ENCODE data around the gene PTGER2. TPM values are rescaled to one million over a fixed set of nuclear protein-coding genes. Genes with fewer than 3 reads are reported as not detected.

The PTGER2 gene
- polyA plus RNA-seq, 4 donors: 0.45 to 5.1 (median 2.9) TPM

DNA sequence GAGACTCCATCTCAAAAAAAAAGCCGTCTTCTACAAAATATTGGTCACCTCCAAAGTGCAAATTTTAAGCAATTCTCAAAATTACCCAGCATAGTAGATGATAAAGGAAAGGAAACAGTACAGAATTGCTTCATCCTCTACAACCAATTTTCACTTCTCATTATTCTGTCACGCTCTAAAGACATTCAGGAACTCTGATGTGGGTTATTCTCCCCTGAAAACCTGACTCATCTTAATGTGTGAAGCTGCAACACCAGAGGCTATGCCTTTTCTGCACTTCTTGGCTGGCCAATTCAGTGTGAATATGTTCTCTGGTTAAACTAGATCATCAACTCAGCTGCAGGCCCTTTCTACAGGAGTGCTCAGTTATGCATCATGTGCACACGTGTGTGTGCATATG, 11.0 kb downstream of the PTGER2 start:
- FAIRE-seq (no peak), DNase-seq (peak in 1 of 2 donors; percentile 15)
- H3K4me1 ChIP-seq (ENCODE audit: control insufficient read depth in 3 of 3, insufficient read depth in 2 of 3, low read depth in 1 of 3, low read length in 2 of 3): peaks cover 0 to 3% (median 0%) of the 10 kb centered on the region in 3 donors
- 52 to 68% (median 60%) methylated on average over 3 of the region's 3 CpGs for WGBS, 3 donors
- no peaks in the 10 kb centered on the region for H3K27me3 ChIP-seq (ENCODE audit: control insufficient read depth in 3 of 3, insufficient read depth in 3 of 3, low read length in 3 of 3)
- H3K27ac ChIP-seq (ENCODE audit: low read depth in 1 of 3, low read length in 2 of 3): no peak overlapping the region
- peaks cover 0 to 7% of the 10 kb centered on the region in 2 donors for H3K9me3 ChIP-seq (ENCODE audit: control insufficient read depth in 2 of 2, insufficient read depth in 1 of 2, low read depth in 1 of 2, low read length in 1 of 2)
- H3K4me3 ChIP-seq (ENCODE audit: low read depth in 1 of 3, low read length in 3 of 3): no peak overlapping the region
- no peaks in the 10 kb centered on the region for H3K36me3 ChIP-seq (ENCODE audit: control insufficient read depth in 3 of 3, insufficient read depth in 2 of 3, low read depth in 1 of 3, low read length in 3 of 3)

DNA sequence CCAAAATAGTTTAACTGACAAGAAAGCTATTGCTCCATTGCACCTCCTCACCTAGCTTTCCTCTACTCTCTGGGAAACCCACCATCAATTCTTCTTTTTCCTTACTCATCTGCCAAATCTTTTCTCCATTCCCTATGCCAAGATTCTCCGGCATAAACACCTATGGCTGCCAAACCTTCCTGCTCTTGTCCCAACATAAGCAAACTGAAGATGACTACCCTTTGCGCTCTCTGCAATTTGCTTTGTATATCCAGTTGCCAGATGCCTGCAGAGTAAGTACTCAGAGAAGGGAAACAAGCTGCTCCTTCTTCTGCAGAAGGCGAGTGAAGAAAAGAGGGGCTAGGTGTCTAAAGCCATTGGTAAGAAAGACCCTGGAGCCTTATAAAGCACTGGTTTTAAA, 11.5 kb downstream of the PTGER2 start:
- peaks cover 0 to 7% of the 10 kb centered on the region in 2 donors for H3K9me3 ChIP-seq (ENCODE audit: control insufficient read depth in 2 of 2, insufficient read depth in 1 of 2, low read depth in 1 of 2, low read length in 1 of 2)
- H3K27me3 ChIP-seq (ENCODE audit: control insufficient read depth in 3 of 3, insufficient read depth in 3 of 3, low read length in 3 of 3): no peaks in the 10 kb centered on the region
- H3K4me1 ChIP-seq (ENCODE audit: control insufficient read depth in 3 of 3, insufficient read depth in 2 of 3, low read depth in 1 of 3, low read length in 2 of 3): peaks cover 0 to 3% (median 0%) of the 10 kb centered on the region in 3 donors
- FAIRE-seq (no peak), DNase-seq (no peak)
- 79 to 91% (median 85%) methylated on average over 3 of the region's 3 CpGs for whole genome bisulfite sequencing, 3 donors
- H3K27ac ChIP-seq (ENCODE audit: low read depth in 1 of 3, low read length in 2 of 3): peak overlapping the region in 1 of 3 donors; percentile 72
- H3K36me3 ChIP-seq (ENCODE audit: control insufficient read depth in 3 of 3, insufficient read depth in 2 of 3, low read depth in 1 of 3, low read length in 3 of 3): no peaks in the 10 kb centered on the region
- H3K4me3 ChIP-seq (ENCODE audit: low read depth in 1 of 3, low read length in 3 of 3): no peak overlapping the region

- H3K4me1 ChIP-seq (ENCODE audit: control insufficient read depth in 3 of 3, insufficient read depth in 2 of 3, low read depth in 1 of 3, low read length in 2 of 3): peaks cover 0 to 3% (median 0%) of the 10 kb centered on the region in 3 donors
- 57 to 72% (median 57%) methylated on average over 4 of the region's 4 CpGs for WGBS, 3 donors
These were observed 13.5 kb downstream of the PTGER2 start for GRCh38 chr14:52327374-52328226.

GRCh38 chr14:52328276-52328675, 14.2 kb downstream of the PTGER2 start:
- no peaks in the 10 kb centered on the region for H3K27me3 ChIP-seq (ENCODE audit: control insufficient read depth in 3 of 3, insufficient read depth in 3 of 3, low read length in 3 of 3)
- H3K27ac ChIP-seq (ENCODE audit: low read depth in 1 of 3, low read length in 2 of 3): no peak overlapping the region
- DNase-seq (no peak), FAIRE-seq (no peak)
- no peaks in the 10 kb centered on the region for H3K9me3 ChIP-seq (ENCODE audit: control insufficient read depth in 2 of 2, insufficient read depth in 1 of 2, low read depth in 1 of 2, low read length in 1 of 2)
- H3K4me1 ChIP-seq (ENCODE audit: control insufficient read depth in 3 of 3, insufficient read depth in 2 of 3, low read depth in 1 of 3, low read length in 2 of 3): peaks cover 0 to 3% (median 0%) of the 10 kb centered on the region in 3 donors
- no peaks in the 10 kb centered on the region for H3K36me3 ChIP-seq (ENCODE audit: control insufficient read depth in 3 of 3, insufficient read depth in 2 of 3, low read depth in 1 of 3, low read length in 3 of 3)
- H3K4me3 ChIP-seq (ENCODE audit: low read depth in 1 of 3, low read length in 3 of 3): no peak overlapping the region

More at GRCh38 chr14:52327374-52328226, 13.5 kb downstream of the PTGER2 start:
- Histone ChIP-seq H3K4me3 (ENCODE audit: low read depth in 1 of 3, low read length in 3 of 3) (no peak overlapping the region), H3K27ac (ENCODE audit: low read depth in 1 of 3, low read length in 2 of 3) (peak overlapping the region in 1 of 3 donors; percentile 53), H3K36me3 (ENCODE audit: control insufficient read depth in 3 of 3, insufficient read depth in 2 of 3, low read depth in 1 of 3, low read length in 3 of 3) (no peaks in the 10 kb centered on the region), H3K27me3 (ENCODE audit: control insufficient read depth in 3 of 3, insufficient read depth in 3 of 3, low read length in 3 of 3) (no peaks in the 10 kb centered on the region), H3K9me3 (ENCODE audit: control insufficient read depth in 2 of 2, insufficient read depth in 1 of 2, low read depth in 1 of 2, low read length in 1 of 2) (peaks cover 0 to under 1% of the 10 kb centered on the region in 2 donors)
- FAIRE-seq (no peak), DNase-seq (peak; percentile 9 to 16)

- Histone ChIP-seq H3K36me3 (ENCODE audit: control insufficient read depth in 3 of 3, insufficient read depth in 2 of 3, low read depth in 1 of 3, low read length in 3 of 3) (no peaks in the 10 kb centered on the region), H3K4me1 (ENCODE audit: control insufficient read depth in 3 of 3, insufficient read depth in 2 of 3, low read depth in 1 of 3, low read length in 2 of 3) (peaks cover 0 to 3% (median 0%) of the 10 kb centered on the region in 3 donors), H3K27ac (ENCODE audit: low read depth in 1 of 3, low read length in 2 of 3) (no peak overlapping the region), H3K9me3 (ENCODE audit: control insufficient read depth in 2 of 2, insufficient read depth in 1 of 2, low read depth in 1 of 2, low read length in 1 of 2) (no peaks in the 10 kb centered on the region), H3K27me3 (ENCODE audit: control insufficient read depth in 3 of 3, insufficient read depth in 3 of 3, low read length in 3 of 3) (no peaks in the 10 kb centered on the region), H3K4me3 (ENCODE audit: low read depth in 1 of 3, low read length in 3 of 3) (no peak overlapping the region)
- FAIRE-seq (no peak), DNase-seq (no peak)
- WGBS, 3 donors: 57 to 74% (median 69%) methylated on average over 6 of the region's 6 CpGs
These were observed 15.7 kb downstream of the PTGER2 start for GRCh38 chr14:52329678-52330369.

- H3K27me3 ChIP-seq (ENCODE audit: control insufficient read depth in 3 of 3, insufficient read depth in 3 of 3, low read length in 3 of 3): no peaks in the 10 kb centered on the region
- no peak for DNase-seq
- H3K27ac ChIP-seq (ENCODE audit: low read depth in 1 of 3, low read length in 2 of 3): no peak overlapping the region
- 81 to 91% (median 87%) methylated on average over 3 of the region's 3 CpGs for WGBS, 3 donors
- H3K4me3 ChIP-seq (ENCODE audit: low read depth in 1 of 3, low read length in 3 of 3): no peak overlapping the region
- H3K9me3 ChIP-seq (ENCODE audit: control insufficient read depth in 2 of 2, insufficient read depth in 1 of 2, low read depth in 1 of 2, low read length in 1 of 2): no peaks in the 10 kb centered on the region
- no peaks in the 10 kb centered on the region for H3K36me3 ChIP-seq (ENCODE audit: control insufficient read depth in 3 of 3, insufficient read depth in 2 of 3, low read depth in 1 of 3, low read length in 3 of 3)
- no peak for FAIRE-seq
- peaks cover 0 to 3% (median 0%) of the 10 kb centered on the region in 3 donors for H3K4me1 ChIP-seq (ENCODE audit: control insufficient read depth in 3 of 3, insufficient read depth in 2 of 3, low read depth in 1 of 3, low read length in 2 of 3)
These were observed 18.2 kb downstream of the PTGER2 start for GRCh38 chr14:52332269-52332668.

GRCh38 chr14:52333108-52333507, 19.0 kb downstream of the PTGER2 start:
- WGBS, 3 donors: 59 to 67% (median 63%) methylated on average over 5 of the region's 5 CpGs

GRCh38 chr14:52333823-52334657, 19.9 kb downstream of the PTGER2 start:
- Histone ChIP-seq H3K27me3 (ENCODE audit: control insufficient read depth in 3 of 3, insufficient read depth in 3 of 3, low read length in 3 of 3) (no peaks in the 10 kb centered on the region), H3K9me3 (ENCODE audit: control insufficient read depth in 2 of 2, insufficient read depth in 1 of 2, low read depth in 1 of 2, low read length in 1 of 2) (no peaks in the 10 kb centered on the region), H3K36me3 (ENCODE audit: control insufficient read depth in 3 of 3, insufficient read depth in 2 of 3, low read depth in 1 of 3, low read length in 3 of 3) (no peaks in the 10 kb centered on the region), H3K4me1 (ENCODE audit: control insufficient read depth in 3 of 3, insufficient read depth in 2 of 3, low read depth in 1 of 3, low read length in 2 of 3) (no peaks in the 10 kb centered on the region), H3K4me3 (ENCODE audit: low read depth in 1 of 3, low read length in 3 of 3) (no peak overlapping the region), H3K27ac (ENCODE audit: low read depth in 1 of 3, low read length in 2 of 3) (no peak overlapping the region)
- DNase-seq: no peak
- 73 to 76% (median 75%) methylated on average over 8 of the region's 8 CpGs for WGBS, 3 donors
- FAIRE-seq: no peak

More at GRCh38 chr14:52333108-52333507, 19.0 kb downstream of the PTGER2 start:
- Histone ChIP-seq H3K36me3 (ENCODE audit: control insufficient read depth in 3 of 3, insufficient read depth in 2 of 3, low read depth in 1 of 3, low read length in 3 of 3) (no peaks in the 10 kb centered on the region), H3K4me1 (ENCODE audit: control insufficient read depth in 3 of 3, insufficient read depth in 2 of 3, low read depth in 1 of 3, low read length in 2 of 3) (no peaks in the 10 kb centered on the region), H3K4me3 (ENCODE audit: low read depth in 1 of 3, low read length in 3 of 3) (no peak overlapping the region), H3K27me3 (ENCODE audit: control insufficient read depth in 3 of 3, insufficient read depth in 3 of 3, low read length in 3 of 3) (no peaks in the 10 kb centered on the region), H3K27ac (ENCODE audit: low read depth in 1 of 3, low read length in 2 of 3) (no peak overlapping the region), H3K9me3 (ENCODE audit: control insufficient read depth in 2 of 2, insufficient read depth in 1 of 2, low read depth in 1 of 2, low read length in 1 of 2) (no peaks in the 10 kb centered on the region)
- FAIRE-seq (no peak), DNase-seq (no peak)
